K562 (cell line): ENCODE measurements around the gene MPI. TPM values are rescaled to one million over a fixed set of nuclear protein-coding genes. Genes with fewer than 3 reads are reported as not detected.

ENCODE experiments used
- HIVEP1 ChIP-seq: fragments of 250-450 bp; sonication (Bioruptor Pico); IDR thresholded peaks from 2 replicates; pipeline ENCODE4 v1.4.0; 2020; ENCODE audit warnings: mild to moderate bottlenecking
- polyA plus RNA-seq, 8 experiments: library from polyadenylated mRNA; depleted of rRNA in 4 of 8; stranded (reverse) in 5 of 8; unstranded in 3 of 8; fragments of >200 nt; fragmentation: Nextera tagmentation in 2 of 8; fragmentation: Illumina TruSeq in 1 of 8; extraction: Ambion mirVana in 2 of 8; extraction: Trizol in 1 of 8; gene quantifications; 2 replicates each; pipeline versions ENCODE4 v1.2.1 to v1.2.3, GENCODE V29; 2011 to 2014; ENCODE audit warnings: inconsistent platforms in 1 of 8, missing spikeins in 1 of 8
- total RNA-seq, 7 experiments: library from RNA; depleted of rRNA in 6 of 7; stranded (reverse); fragments of >200 nt in 6 of 7; fragmentation: Illumina TruSeq in 2 of 7; extraction: Trizol in 2 of 7; gene quantifications; 2 replicates each; pipeline versions ENCODE4 v1.2.1 to v1.2.3, GENCODE V29; 2011 to 2021; ENCODE audit warnings: low replicate concordance in 1 of 7
- TF ChIP-seq, protein P1 (sequence below), 2 experiments: fragments of 450-650 bp in 1 of 2; sonication (generic) in 1 of 2; formaldehyde crosslinking in 1 of 2; IDR thresholded peaks; 2 replicates each; pipeline versions ENCODE4 v1.7.1 to v1.9.0; 2016 to 2022; ENCODE audit warnings: inconsistent platforms in 1 of 2, mild to moderate bottlenecking in 1 of 2, missing genetic modification reagents in 1 of 2
- TF ChIP-seq, protein P2 (sequence below): fragments of 250-450 bp; sonication (Bioruptor Pico); IDR thresholded peaks from 2 replicates; pipeline ENCODE4 v1.8.0; 2021; ENCODE audit warnings: borderline replicate concordance, mild to moderate bottlenecking, moderate library complexity; ENCODE audit not compliant: poor library complexity, severe bottlenecking
- TF ChIP-seq, protein P3 (sequence below): fragments of 200-600 bp; sonication (generic); IDR thresholded peaks from one replicate; pipeline ENCODE4 v1.6.1; 2012; ENCODE audit warnings: mild to moderate bottlenecking, low read depth, low read length, inconsistent platforms

The MPI gene
- total and polyA plus RNA-seq, 9 of the 15 experiments (the other 6 are each of a cell fraction or from before 2014, with no cell fraction given), result 30.7 to 105 (median 40.5) TPM

DNA sequence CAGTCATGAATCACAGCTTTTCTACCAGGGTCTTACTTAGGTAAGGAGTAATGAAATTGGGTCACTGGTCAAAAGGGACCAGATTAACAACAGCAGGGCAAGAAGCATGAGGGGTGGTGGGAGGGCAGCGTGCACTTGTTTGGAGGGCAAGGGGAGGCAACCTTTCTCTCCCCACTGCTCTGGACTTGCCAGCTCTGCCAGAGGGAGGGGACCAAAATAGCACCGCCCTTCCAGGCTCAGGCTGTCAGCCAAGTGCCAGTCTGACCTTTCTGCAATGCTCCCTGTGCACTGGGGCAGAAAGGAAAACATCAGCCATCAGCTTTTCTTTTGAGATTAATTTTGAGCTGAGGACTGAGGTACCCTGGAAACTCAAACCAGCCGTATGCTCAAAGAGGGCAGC is 42.4 kb upstream of the MPI start (continued):
- TF ChIP-seq, protein P1, sequence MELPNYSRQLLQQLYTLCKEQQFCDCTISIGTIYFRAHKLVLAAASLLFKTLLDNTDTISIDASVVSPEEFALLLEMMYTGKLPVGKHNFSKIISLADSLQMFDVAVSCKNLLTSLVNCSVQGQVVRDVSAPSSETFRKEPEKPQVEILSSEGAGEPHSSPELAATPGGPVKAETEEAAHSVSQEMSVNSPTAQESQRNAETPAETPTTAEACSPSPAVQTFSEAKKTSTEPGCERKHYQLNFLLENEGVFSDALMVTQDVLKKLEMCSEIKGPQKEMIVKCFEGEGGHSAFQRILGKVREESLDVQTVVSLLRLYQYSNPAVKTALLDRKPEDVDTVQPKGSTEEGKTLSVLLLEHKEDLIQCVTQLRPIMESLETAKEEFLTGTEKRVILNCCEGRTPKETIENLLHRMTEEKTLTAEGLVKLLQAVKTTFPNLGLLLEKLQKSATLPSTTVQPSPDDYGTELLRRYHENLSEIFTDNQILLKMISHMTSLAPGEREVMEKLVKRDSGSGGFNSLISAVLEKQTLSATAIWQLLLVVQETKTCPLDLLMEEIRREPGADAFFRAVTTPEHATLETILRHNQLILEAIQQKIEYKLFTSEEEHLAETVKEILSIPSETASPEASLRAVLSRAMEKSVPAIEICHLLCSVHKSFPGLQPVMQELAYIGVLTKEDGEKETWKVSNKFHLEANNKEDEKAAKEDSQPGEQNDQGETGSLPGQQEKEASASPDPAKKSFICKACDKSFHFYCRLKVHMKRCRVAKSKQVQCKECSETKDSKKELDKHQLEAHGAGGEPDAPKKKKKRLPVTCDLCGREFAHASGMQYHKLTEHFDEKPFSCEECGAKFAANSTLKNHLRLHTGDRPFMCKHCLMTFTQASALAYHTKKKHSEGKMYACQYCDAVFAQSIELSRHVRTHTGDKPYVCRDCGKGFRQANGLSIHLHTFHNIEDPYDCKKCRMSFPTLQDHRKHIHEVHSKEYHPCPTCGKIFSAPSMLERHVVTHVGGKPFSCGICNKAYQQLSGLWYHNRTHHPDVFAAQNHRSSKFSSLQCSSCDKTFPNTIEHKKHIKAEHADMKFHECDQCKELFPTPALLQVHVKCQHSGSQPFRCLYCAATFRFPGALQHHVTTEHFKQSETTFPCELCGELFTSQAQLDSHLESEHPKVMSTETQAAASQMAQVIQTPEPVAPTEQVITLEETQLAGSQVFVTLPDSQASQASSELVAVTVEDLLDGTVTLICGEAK (IDR thresholded peaks at IDR 0.05), result no peak
- TF ChIP-seq, protein P1 (CRISPR knock-in tag; IDR thresholded peaks at IDR 0.05), result no peak
- TF ChIP-seq, protein P2, sequence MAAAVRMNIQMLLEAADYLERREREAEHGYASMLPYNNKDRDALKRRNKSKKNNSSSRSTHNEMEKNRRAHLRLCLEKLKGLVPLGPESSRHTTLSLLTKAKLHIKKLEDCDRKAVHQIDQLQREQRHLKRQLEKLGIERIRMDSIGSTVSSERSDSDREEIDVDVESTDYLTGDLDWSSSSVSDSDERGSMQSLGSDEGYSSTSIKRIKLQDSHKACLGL (CRISPR knock-in tag), result no peak
- no peak for TF ChIP-seq HIVEP1 (CRISPR knock-in tag)
- TF ChIP-seq, protein P3, sequence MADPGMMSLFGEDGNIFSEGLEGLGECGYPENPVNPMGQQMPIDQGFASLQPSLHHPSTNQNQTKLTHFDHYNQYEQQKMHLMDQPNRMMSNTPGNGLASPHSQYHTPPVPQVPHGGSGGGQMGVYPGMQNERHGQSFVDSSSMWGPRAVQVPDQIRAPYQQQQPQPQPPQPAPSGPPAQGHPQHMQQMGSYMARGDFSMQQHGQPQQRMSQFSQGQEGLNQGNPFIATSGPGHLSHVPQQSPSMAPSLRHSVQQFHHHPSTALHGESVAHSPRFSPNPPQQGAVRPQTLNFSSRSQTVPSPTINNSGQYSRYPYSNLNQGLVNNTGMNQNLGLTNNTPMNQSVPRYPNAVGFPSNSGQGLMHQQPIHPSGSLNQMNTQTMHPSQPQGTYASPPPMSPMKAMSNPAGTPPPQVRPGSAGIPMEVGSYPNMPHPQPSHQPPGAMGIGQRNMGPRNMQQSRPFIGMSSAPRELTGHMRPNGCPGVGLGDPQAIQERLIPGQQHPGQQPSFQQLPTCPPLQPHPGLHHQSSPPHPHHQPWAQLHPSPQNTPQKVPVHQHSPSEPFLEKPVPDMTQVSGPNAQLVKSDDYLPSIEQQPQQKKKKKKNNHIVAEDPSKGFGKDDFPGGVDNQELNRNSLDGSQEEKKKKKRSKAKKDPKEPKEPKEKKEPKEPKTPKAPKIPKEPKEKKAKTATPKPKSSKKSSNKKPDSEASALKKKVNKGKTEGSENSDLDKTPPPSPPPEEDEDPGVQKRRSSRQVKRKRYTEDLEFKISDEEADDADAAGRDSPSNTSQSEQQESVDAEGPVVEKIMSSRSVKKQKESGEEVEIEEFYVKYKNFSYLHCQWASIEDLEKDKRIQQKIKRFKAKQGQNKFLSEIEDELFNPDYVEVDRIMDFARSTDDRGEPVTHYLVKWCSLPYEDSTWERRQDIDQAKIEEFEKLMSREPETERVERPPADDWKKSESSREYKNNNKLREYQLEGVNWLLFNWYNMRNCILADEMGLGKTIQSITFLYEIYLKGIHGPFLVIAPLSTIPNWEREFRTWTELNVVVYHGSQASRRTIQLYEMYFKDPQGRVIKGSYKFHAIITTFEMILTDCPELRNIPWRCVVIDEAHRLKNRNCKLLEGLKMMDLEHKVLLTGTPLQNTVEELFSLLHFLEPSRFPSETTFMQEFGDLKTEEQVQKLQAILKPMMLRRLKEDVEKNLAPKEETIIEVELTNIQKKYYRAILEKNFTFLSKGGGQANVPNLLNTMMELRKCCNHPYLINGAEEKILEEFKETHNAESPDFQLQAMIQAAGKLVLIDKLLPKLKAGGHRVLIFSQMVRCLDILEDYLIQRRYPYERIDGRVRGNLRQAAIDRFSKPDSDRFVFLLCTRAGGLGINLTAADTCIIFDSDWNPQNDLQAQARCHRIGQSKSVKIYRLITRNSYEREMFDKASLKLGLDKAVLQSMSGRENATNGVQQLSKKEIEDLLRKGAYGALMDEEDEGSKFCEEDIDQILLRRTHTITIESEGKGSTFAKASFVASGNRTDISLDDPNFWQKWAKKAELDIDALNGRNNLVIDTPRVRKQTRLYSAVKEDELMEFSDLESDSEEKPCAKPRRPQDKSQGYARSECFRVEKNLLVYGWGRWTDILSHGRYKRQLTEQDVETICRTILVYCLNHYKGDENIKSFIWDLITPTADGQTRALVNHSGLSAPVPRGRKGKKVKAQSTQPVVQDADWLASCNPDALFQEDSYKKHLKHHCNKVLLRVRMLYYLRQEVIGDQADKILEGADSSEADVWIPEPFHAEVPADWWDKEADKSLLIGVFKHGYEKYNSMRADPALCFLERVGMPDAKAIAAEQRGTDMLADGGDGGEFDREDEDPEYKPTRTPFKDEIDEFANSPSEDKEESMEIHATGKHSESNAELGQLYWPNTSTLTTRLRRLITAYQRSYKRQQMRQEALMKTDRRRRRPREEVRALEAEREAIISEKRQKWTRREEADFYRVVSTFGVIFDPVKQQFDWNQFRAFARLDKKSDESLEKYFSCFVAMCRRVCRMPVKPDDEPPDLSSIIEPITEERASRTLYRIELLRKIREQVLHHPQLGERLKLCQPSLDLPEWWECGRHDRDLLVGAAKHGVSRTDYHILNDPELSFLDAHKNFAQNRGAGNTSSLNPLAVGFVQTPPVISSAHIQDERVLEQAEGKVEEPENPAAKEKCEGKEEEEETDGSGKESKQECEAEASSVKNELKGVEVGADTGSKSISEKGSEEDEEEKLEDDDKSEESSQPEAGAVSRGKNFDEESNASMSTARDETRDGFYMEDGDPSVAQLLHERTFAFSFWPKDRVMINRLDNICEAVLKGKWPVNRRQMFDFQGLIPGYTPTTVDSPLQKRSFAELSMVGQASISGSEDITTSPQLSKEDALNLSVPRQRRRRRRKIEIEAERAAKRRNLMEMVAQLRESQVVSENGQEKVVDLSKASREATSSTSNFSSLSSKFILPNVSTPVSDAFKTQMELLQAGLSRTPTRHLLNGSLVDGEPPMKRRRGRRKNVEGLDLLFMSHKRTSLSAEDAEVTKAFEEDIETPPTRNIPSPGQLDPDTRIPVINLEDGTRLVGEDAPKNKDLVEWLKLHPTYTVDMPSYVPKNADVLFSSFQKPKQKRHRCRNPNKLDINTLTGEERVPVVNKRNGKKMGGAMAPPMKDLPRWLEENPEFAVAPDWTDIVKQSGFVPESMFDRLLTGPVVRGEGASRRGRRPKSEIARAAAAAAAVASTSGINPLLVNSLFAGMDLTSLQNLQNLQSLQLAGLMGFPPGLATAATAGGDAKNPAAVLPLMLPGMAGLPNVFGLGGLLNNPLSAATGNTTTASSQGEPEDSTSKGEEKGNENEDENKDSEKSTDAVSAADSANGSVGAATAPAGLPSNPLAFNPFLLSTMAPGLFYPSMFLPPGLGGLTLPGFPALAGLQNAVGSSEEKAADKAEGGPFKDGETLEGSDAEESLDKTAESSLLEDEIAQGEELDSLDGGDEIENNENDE, result no peak
- TF ChIP-seq, all 486 proteins: peak for 0
